Measurements from ENCODE around the gene SNX22. TPM values are rescaled to one million over a fixed set of nuclear protein-coding genes. Genes with fewer than 3 reads are reported as not detected.

Gene SNX22
- total and polyA plus RNA-seq, 4 donors, result 2.2 to 37.4 (median 3.1) TPM

DNA sequence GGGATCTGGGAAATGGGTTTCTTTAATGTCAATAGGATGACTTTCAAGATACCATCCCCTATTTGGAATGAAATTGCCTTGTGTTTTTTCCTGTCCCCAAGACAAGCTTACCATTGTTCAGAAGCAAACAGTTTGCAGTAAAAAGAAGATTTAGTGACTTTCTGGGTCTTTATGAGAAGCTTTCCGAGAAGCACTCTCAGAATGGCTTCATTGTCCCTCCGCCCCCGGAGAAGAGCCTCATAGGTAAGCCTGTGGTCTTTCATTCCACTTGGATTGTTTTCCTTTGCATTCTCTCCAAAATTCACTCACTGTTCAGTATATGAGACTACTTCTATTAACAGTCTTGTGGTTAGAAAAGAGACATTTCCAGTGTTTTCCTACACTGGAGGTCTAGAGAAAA is 25.6 kb upstream of the SNX22 start:
- no peak overlapping the region for H3K27ac ChIP-seq (ENCODE audit: low read depth in 1 of 2, low read length in 2 of 2)
- WGBS, result 65% methylated on average over 3 of the region's 3 CpGs
- no peak overlapping the region for H3K9ac ChIP-seq (ENCODE audit: low read depth in 1 of 2, low read length in 2 of 2)
- no peaks in the 10 kb centered on the region for H3K9me3 ChIP-seq (ENCODE audit: control insufficient read depth in 4 of 4, low read length in 3 of 4)
- H3K36me3 ChIP-seq (ENCODE audit: control insufficient read depth in 4 of 4, insufficient read depth in 3 of 4, low read depth in 1 of 4, low read length in 3 of 4), result peaks cover 17 to 84% (median 72%) of the 10 kb centered on the region in 4 donors
- peaks cover 0 to 4% (median 2%) of the 10 kb centered on the region in 4 donors for H3K4me1 ChIP-seq (ENCODE audit: control insufficient read depth in 4 of 4, insufficient read depth in 4 of 4, low read length in 3 of 4)
- H3K27me3 ChIP-seq (ENCODE audit: control insufficient read depth in 4 of 4, insufficient read depth in 4 of 4, low read length in 3 of 4), result no peaks in the 10 kb centered on the region
- no peak for TF ChIP-seq YY1 (IDR thresholded peaks at IDR 0.05)
- no peak for TF ChIP-seq HNF4A (conservative IDR thresholded peaks at IDR 0.05)
- no peak for TF ChIP-seq RAD21 (IDR thresholded peaks at IDR 0.05)
- TF ChIP-seq, protein P1, sequence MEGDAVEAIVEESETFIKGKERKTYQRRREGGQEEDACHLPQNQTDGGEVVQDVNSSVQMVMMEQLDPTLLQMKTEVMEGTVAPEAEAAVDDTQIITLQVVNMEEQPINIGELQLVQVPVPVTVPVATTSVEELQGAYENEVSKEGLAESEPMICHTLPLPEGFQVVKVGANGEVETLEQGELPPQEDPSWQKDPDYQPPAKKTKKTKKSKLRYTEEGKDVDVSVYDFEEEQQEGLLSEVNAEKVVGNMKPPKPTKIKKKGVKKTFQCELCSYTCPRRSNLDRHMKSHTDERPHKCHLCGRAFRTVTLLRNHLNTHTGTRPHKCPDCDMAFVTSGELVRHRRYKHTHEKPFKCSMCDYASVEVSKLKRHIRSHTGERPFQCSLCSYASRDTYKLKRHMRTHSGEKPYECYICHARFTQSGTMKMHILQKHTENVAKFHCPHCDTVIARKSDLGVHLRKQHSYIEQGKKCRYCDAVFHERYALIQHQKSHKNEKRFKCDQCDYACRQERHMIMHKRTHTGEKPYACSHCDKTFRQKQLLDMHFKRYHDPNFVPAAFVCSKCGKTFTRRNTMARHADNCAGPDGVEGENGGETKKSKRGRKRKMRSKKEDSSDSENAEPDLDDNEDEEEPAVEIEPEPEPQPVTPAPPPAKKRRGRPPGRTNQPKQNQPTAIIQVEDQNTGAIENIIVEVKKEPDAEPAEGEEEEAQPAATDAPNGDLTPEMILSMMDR (IDR thresholded peaks at IDR 0.05; ENCODE audit: low read depth, low read length, missing input control), result no peak
- TF ChIP-seq FOXA2 (IDR thresholded peaks at IDR 0.05), result no peak
- TF ChIP-seq, protein P2, sequence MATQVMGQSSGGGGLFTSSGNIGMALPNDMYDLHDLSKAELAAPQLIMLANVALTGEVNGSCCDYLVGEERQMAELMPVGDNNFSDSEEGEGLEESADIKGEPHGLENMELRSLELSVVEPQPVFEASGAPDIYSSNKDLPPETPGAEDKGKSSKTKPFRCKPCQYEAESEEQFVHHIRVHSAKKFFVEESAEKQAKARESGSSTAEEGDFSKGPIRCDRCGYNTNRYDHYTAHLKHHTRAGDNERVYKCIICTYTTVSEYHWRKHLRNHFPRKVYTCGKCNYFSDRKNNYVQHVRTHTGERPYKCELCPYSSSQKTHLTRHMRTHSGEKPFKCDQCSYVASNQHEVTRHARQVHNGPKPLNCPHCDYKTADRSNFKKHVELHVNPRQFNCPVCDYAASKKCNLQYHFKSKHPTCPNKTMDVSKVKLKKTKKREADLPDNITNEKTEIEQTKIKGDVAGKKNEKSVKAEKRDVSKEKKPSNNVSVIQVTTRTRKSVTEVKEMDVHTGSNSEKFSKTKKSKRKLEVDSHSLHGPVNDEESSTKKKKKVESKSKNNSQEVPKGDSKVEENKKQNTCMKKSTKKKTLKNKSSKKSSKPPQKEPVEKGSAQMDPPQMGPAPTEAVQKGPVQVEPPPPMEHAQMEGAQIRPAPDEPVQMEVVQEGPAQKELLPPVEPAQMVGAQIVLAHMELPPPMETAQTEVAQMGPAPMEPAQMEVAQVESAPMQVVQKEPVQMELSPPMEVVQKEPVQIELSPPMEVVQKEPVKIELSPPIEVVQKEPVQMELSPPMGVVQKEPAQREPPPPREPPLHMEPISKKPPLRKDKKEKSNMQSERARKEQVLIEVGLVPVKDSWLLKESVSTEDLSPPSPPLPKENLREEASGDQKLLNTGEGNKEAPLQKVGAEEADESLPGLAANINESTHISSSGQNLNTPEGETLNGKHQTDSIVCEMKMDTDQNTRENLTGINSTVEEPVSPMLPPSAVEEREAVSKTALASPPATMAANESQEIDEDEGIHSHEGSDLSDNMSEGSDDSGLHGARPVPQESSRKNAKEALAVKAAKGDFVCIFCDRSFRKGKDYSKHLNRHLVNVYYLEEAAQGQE (IDR thresholded peaks at IDR 0.05), result no peak
- TF ChIP-seq GABPA (IDR thresholded peaks at IDR 0.05 in 1 of 2, conservative IDR thresholded peaks at IDR 0.05 in 1 of 2), result no peak
- TF ChIP-seq EGR1 (IDR thresholded peaks at IDR 0.05; ENCODE audit: low read depth in 2 of 2), result no peak
- TF ChIP-seq TAF1 (conservative IDR thresholded peaks at IDR 0.05), result no peak
- TF ChIP-seq RXRA (IDR thresholded peaks at IDR 0.05), result no peak
- TF ChIP-seq, protein P3, sequence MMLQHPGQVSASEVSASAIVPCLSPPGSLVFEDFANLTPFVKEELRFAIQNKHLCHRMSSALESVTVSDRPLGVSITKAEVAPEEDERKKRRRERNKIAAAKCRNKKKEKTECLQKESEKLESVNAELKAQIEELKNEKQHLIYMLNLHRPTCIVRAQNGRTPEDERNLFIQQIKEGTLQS (IDR thresholded peaks at IDR 0.05), result no peak
- no peak for TF ChIP-seq NR2F2 (IDR thresholded peaks at IDR 0.05)
- TF ChIP-seq, protein P4, sequence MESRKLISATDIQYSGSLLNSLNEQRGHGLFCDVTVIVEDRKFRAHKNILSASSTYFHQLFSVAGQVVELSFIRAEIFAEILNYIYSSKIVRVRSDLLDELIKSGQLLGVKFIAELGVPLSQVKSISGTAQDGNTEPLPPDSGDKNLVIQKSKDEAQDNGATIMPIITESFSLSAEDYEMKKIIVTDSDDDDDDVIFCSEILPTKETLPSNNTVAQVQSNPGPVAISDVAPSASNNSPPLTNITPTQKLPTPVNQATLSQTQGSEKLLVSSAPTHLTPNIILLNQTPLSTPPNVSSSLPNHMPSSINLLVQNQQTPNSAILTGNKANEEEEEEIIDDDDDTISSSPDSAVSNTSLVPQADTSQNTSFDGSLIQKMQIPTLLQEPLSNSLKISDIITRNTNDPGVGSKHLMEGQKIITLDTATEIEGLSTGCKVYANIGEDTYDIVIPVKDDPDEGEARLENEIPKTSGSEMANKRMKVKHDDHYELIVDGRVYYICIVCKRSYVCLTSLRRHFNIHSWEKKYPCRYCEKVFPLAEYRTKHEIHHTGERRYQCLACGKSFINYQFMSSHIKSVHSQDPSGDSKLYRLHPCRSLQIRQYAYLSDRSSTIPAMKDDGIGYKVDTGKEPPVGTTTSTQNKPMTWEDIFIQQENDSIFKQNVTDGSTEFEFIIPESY (IDR thresholded peaks at IDR 0.05), result no peak
- TF ChIP-seq FOXA1 (IDR thresholded peaks at IDR 0.05), result no peak
- TF ChIP-seq, protein P5, sequence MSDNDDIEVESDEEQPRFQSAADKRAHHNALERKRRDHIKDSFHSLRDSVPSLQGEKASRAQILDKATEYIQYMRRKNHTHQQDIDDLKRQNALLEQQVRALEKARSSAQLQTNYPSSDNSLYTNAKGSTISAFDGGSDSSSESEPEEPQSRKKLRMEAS (IDR thresholded peaks at IDR 0.05), result no peak
- no peak for TF ChIP-seq SP1 (IDR thresholded peaks at IDR 0.05)
- no peak for TF ChIP-seq JUND (IDR thresholded peaks at IDR 0.05)
- TF ChIP-seq HNF4G (IDR thresholded peaks at IDR 0.05), result no peak
- DNase-seq (ENCODE audit: low spot score), result no peak
- no peak overlapping the region for H3K4me3 ChIP-seq (ENCODE audit: low read depth in 1 of 3, low read length in 3 of 3)

Data from liver (tissue), 9 donors.